OCI-LY7 (cell line): ENCODE data around the gene OVCA2. TPM values are rescaled to one million over a fixed set of nuclear protein-coding genes. Genes with fewer than 3 reads are reported as not detected.

Experiments
- BruUV-seq: library from RNA; stranded (reverse); fragments of 400-500 nt; replicated peaks from 2 replicates; lab custom pipeline; 2021; lab: Mats Ljungman, UMichigan
- CTCF ChIA-PET: fragments of 300-600 bp; sonication (Branson Sonifier 250); formaldehyde crosslinking; loops from one replicate; lab custom pipeline; 2022; ENCODE audit warnings: antibody characterized with exemption; ENCODE audit not compliant: unreplicated experiment; lab: Charles Lee
- POLR2A ChIA-PET: fragments of 300-600 bp; sonication (Branson Sonifier 250); formaldehyde crosslinking; loops from one replicate; lab custom pipeline; 2022; ENCODE audit warnings: antibody characterized with exemption; lab: Charles Lee
- DNase-seq: peaks from one replicate; pipeline ENCODE4 v3.0.0-alpha.2; 2015; ENCODE audit warnings: low spot score
- H2AFZ ChIP-seq: fragments of 200-600 bp; sonication (generic), shearing (Covaris generic); 2 replicates; pipeline ENCODE4 v1.6.1; 2014; ENCODE audit warnings: mild to moderate bottlenecking, antibody characterized with exemption, low read length, moderate library complexity
- H3K27ac ChIP-seq: fragments of 200-600 bp; sonication (generic); 2 replicates; pipeline ENCODE4 v1.5.1; 2014; ENCODE audit warnings: mixed run types, low read depth, mild to moderate bottlenecking, moderate library complexity, low read length, inconsistent platforms; ENCODE audit not compliant: poor library complexity, severe bottlenecking
- H3K36me3 ChIP-seq: fragments of 200-600 bp; sonication (generic); 2 replicates; pipeline ENCODE4 v1.6.1; 2014; ENCODE audit warnings: mild to moderate bottlenecking, antibody characterized with exemption, low read length, moderate library complexity, mixed read lengths; ENCODE audit not compliant: insufficient read depth
- H3K4me1 ChIP-seq: fragments of 200-600 bp; sonication (generic); 2 replicates; pipeline ENCODE4 v1.5.1; 2014; ENCODE audit warnings: mild to moderate bottlenecking, low read length; ENCODE audit not compliant: insufficient read depth, poor library complexity, severe bottlenecking
- H3K4me2 ChIP-seq: fragments of 200-600 bp; sonication (generic); 2 replicates; pipeline ENCODE4 v1.6.1; 2014; ENCODE audit warnings: mild to moderate bottlenecking, low read length
- H3K4me3 ChIP-seq: fragments of 200-600 bp; sonication (generic); 2 replicates; pipeline ENCODE4 v1.5.1; 2014; ENCODE audit warnings: mild to moderate bottlenecking, low read depth, low read length; ENCODE audit not compliant: poor library complexity, severe bottlenecking
- H3K79me2 ChIP-seq: fragments of 200-600 bp; sonication (generic); 2 replicates; pipeline ENCODE4 v1.6.1; 2016; ENCODE audit warnings: low read depth, mild to moderate bottlenecking, low read length, moderate library complexity, mixed read lengths; ENCODE audit not compliant: insufficient read depth
- H3K9me2 ChIP-seq: fragments of 200-600 bp; sonication (generic); 2 replicates; pipeline ENCODE4 v1.6.1; 2016; ENCODE audit warnings: mild to moderate bottlenecking, low read length, mixed read lengths; ENCODE audit not compliant: insufficient read depth
- H3K9me3 ChIP-seq: fragments of 200-600 bp; sonication (generic); 2 replicates; pipeline ENCODE4 v1.6.1; 2014; ENCODE audit warnings: mild to moderate bottlenecking, mixed run types, low read length, mixed read lengths
- H4K20me1 ChIP-seq: fragments of 200-600 bp; sonication (generic); 2 replicates; pipeline ENCODE4 v1.6.1; 2014; ENCODE audit warnings: mild to moderate bottlenecking, antibody characterized with exemption, low read length, moderate library complexity, mixed read lengths; ENCODE audit not compliant: insufficient read depth
- CTCF ChIP-seq: fragments of 200-600 bp; sonication (generic); conservative IDR thresholded peaks from 2 replicates; pipeline ENCODE4 v1.5.1; 2014; ENCODE audit warnings: mild to moderate bottlenecking, antibody characterized with exemption, low read length, moderate library complexity, mixed read lengths
- EZH2phosphoT487 ChIP-seq: fragments of 200-600 bp; sonication (generic); IDR thresholded peaks from 2 replicates; pipeline ENCODE4 v1.6.1; 2018; ENCODE audit warnings: low read depth, borderline replicate concordance, mild to moderate bottlenecking, mixed run types, antibody characterized with exemption, low read length, moderate library complexity, mixed read lengths
- intact Hi-C: fragments of 100-400 bp; cut with micrococcal nuclease; formaldehyde crosslinking; loops from one replicate; pipeline ENCODE4 v1.10.0; 2022; ENCODE audit not compliant: unreplicated experiment
- total RNA-seq, 2 experiments: library from RNA; depleted of rRNA in 1 of 2; stranded (reverse); fragments of >200 nt in 1 of 2; shearing (Covaris generic) in 1 of 2; gene quantifications; 2 replicates each; pipeline ENCODE4 v1.2.3, GENCODE V29; 2014 to 2022

Gene OVCA2
- total RNA-seq, 2 experiments from 2014 or later: 21.9 to 24.0 TPM

- Histone ChIP-seq H2AFZ (no peak overlapping the region), H3K9me3 (no peaks in the 10 kb centered on the region), H3K79me2 (peaks cover 6% of the 10 kb centered on the region; the same call in 1 of the 2 replicates), H3K9me2 (no peaks in the 10 kb centered on the region), H3K4me1 (peaks cover 15% of the 10 kb centered on the region), H4K20me1 (no peaks in the 10 kb centered on the region), H3K27ac (no peak overlapping the region), H3K4me2 (peak overlapping the region; percentile 89), H3K36me3 (peaks cover 35% of the 10 kb centered on the region; the same call in 1 of the 2 replicates), H3K4me3 (peak overlapping the region; percentile 74)
- no peak for DNase-seq
- peak; percentile 39 for TF ChIP-seq CTCF
- no peak for TF ChIP-seq EZH2phosphoT487
- ChIA-PET POLR2A (no interaction called here), CTCF (no interaction called here)
- BruUV-seq: TSS peak; percentile 74
- intact Hi-C loops: no loop called here
Observed at GRCh38 chr17:2042933-2043332, 1.1 kb downstream of the OVCA2 start.

- peaks cover 6% of the 10 kb centered on the region; the same call in 1 of the 2 replicates for H3K79me2 ChIP-seq
- peaks cover 31% of the 10 kb centered on the region; the same call in 1 of the 2 replicates for H3K36me3 ChIP-seq
- DNase-seq: no peak
- no peaks in the 10 kb centered on the region for H3K9me3 ChIP-seq
- ChIA-PET CTCF (no interaction called here), POLR2A (interaction anchor here (0.5 kb wide), 1 partner anchor 10 kb away, joined by 5 read pairs; no protein-coding TSS in a partner anchor)
- BruUV-seq: no TSS peak
- H3K9me2 ChIP-seq: no peaks in the 10 kb centered on the region
- H4K20me1 ChIP-seq: no peaks in the 10 kb centered on the region
- H3K4me3 ChIP-seq: no peak overlapping the region
- peaks cover 15% of the 10 kb centered on the region for H3K4me1 ChIP-seq
- no peak overlapping the region for H2AFZ ChIP-seq
- intact Hi-C loops: no loop called here
- no peak overlapping the region for H3K27ac ChIP-seq
- no peak for TF ChIP-seq CTCF
- TF ChIP-seq EZH2phosphoT487: no peak
- H3K4me2 ChIP-seq: no peak overlapping the region
Observed at GRCh38 chr17:2043785-2044184, 2.0 kb downstream of the OVCA2 start.

GRCh38 chr17:2044263-2044894, 2.6 kb downstream of the OVCA2 start:
- Histone ChIP-seq H3K36me3 (peaks cover 31% of the 10 kb centered on the region; the same call in 1 of the 2 replicates), H3K9me2 (no peaks in the 10 kb centered on the region), H2AFZ (no peak overlapping the region), H3K4me3 (no peak overlapping the region), H3K4me2 (no peak overlapping the region), H3K27ac (no peak overlapping the region), H3K79me2 (peaks cover 6% of the 10 kb centered on the region; the same call in 1 of the 2 replicates), H4K20me1 (no peaks in the 10 kb centered on the region), H3K9me3 (no peaks in the 10 kb centered on the region), H3K4me1 (peaks cover 15% of the 10 kb centered on the region)
- ChIA-PET CTCF (no interaction called here), POLR2A (interaction anchor here (0.5 kb wide), 1 partner anchor 9 kb away, joined by 5 read pairs; no protein-coding TSS in a partner anchor)
- DNase-seq: no peak
- no peak for TF ChIP-seq CTCF
- TF ChIP-seq EZH2phosphoT487: no peak
- BruUV-seq: no TSS peak
- intact Hi-C loops: no loop called here
